Mucosa of rectum (tissue), 2 donors: ENCODE data around the gene KLHL12.

Experiments used
- H3K27ac ChIP-seq, 2 donors: one replicate each; pipeline ENCODE4 v1.7.0; 2013; ENCODE audit warnings: inconsistent platforms in 2 of 2, low read depth in 2 of 2, low read length in 2 of 2
- H3K27me3 ChIP-seq, 2 donors: one replicate each; pipeline ENCODE4 v1.7.0; 2013; ENCODE audit warnings: low read length in 2 of 2; ENCODE audit not compliant: control insufficient read depth in 2 of 2, insufficient read depth in 2 of 2
- H3K36me3 ChIP-seq, 2 donors: one replicate each; pipeline ENCODE4 v1.7.0; 2013; ENCODE audit warnings: low read length in 2 of 2; ENCODE audit not compliant: control insufficient read depth in 2 of 2, insufficient read depth in 2 of 2
- H3K4me1 ChIP-seq, 2 donors: one replicate each; pipeline ENCODE4 v1.7.0; 2013; ENCODE audit warnings: low read length in 2 of 2, mild to moderate bottlenecking in 1 of 2; ENCODE audit not compliant: control insufficient read depth in 2 of 2, insufficient read depth in 2 of 2
- H3K4me3 ChIP-seq, 2 donors: one replicate each; pipeline ENCODE4 v1.7.0; 2013; ENCODE audit warnings: low read length in 2 of 2
- H3K9ac ChIP-seq, 2 donors: one replicate each; pipeline ENCODE4 v1.7.0; 2013; ENCODE audit warnings: low read length in 2 of 2, low read depth in 1 of 2, mild to moderate bottlenecking in 1 of 2
- H3K9me3 ChIP-seq, 2 donors: one replicate each; pipeline ENCODE4 v1.7.0; 2013; ENCODE audit warnings: low read length in 2 of 2; ENCODE audit not compliant: control insufficient read depth in 2 of 2
- donor health status: healthy.
- donor health status: Normal muscosa, but diverticular disease.

The KLHL12 gene

GRCh38 chr1:202848191-202848542 lies 78.9 kb downstream of the KLHL12 start:
- Histone ChIP-seq H3K4me1 (no peaks in the 10 kb centered on the region), H3K36me3 (no peaks in the 10 kb centered on the region), H3K4me3 (no peak overlapping the region), H3K9me3 (no peaks in the 10 kb centered on the region), H3K9ac (no peak overlapping the region), H3K27ac (no peak overlapping the region), H3K27me3 (no peaks in the 10 kb centered on the region)

- Histone ChIP-seq H3K4me1 (no peaks in the 10 kb centered on the region), H3K36me3 (no peaks in the 10 kb centered on the region), H3K27ac (no peak overlapping the region), H3K9me3 (no peaks in the 10 kb centered on the region), H3K27me3 (no peaks in the 10 kb centered on the region), H3K4me3 (no peak overlapping the region), H3K9ac (no peak overlapping the region)
Observed at GRCh38 chr1:202844935-202845334, 82.1 kb downstream of the KLHL12 start.

- H3K9ac ChIP-seq, result no peak overlapping the region
- H3K36me3 ChIP-seq, result no peaks in the 10 kb centered on the region
- no peaks in the 10 kb centered on the region for H3K27me3 ChIP-seq
- H3K9me3 ChIP-seq, result no peaks in the 10 kb centered on the region
- H3K27ac ChIP-seq, result no peak overlapping the region
- no peaks in the 10 kb centered on the region for H3K4me1 ChIP-seq
- no peak overlapping the region for H3K4me3 ChIP-seq
Observed at GRCh38 chr1:202844259-202844658, 82.8 kb downstream of the KLHL12 start.

- no peak overlapping the region for H3K9ac ChIP-seq
- H3K4me3 ChIP-seq, result no peak overlapping the region
Observed at GRCh38 chr1:202843081-202843480, 84.0 kb downstream of the KLHL12 start.

More at GRCh38 chr1:202843081-202843480, 84.0 kb downstream of the KLHL12 start:
- Histone ChIP-seq H3K9me3 (no peaks in the 10 kb centered on the region), H3K4me1 (no peaks in the 10 kb centered on the region), H3K36me3 (no peaks in the 10 kb centered on the region), H3K27ac (no peak overlapping the region), H3K27me3 (no peaks in the 10 kb centered on the region)
